K562 (cell line): ENCODE measurements around the gene TRPM6.

Experiments used
- FUS ChIP-seq: fragments of 200-400 bp; formaldehyde crosslinking; optimal IDR thresholded peaks from 2 replicates; pipeline ENCODE3; 2017; ENCODE audit warnings: low read depth, low read length
- RCOR1 ChIP-seq, 2 experiments: IDR thresholded peaks; 2 replicates each; pipeline ENCODE4 v1.6.1; 2012; ENCODE audit warnings: low read depth in 2 of 2, low read length in 2 of 2, borderline replicate concordance in 1 of 2, improper control_type of control experiment in 1 of 2
- TFAM ChIP-seq: fragments of 250-450 bp; sonication (Bioruptor Pico); conservative IDR thresholded peaks from 2 replicates; pipeline ENCODE4 v1.5.0; 2021; ENCODE audit warnings: mild to moderate bottlenecking, moderate library complexity
- TF ChIP-seq, protein P1 (sequence below), 2 experiments: fragments of 450-650 bp in 1 of 2; sonication (generic) in 1 of 2; formaldehyde crosslinking in 1 of 2; IDR thresholded peaks in 1 of 2; conservative IDR thresholded peaks in 1 of 2; 2 replicates each; pipeline versions ENCODE4 v1.6.1 to v1.8.1; 2016 to 2023; ENCODE audit warnings: mild to moderate bottlenecking in 2 of 2, moderate library complexity in 2 of 2, inconsistent platforms in 1 of 2, missing genetic modification reagents in 1 of 2

DNA sequence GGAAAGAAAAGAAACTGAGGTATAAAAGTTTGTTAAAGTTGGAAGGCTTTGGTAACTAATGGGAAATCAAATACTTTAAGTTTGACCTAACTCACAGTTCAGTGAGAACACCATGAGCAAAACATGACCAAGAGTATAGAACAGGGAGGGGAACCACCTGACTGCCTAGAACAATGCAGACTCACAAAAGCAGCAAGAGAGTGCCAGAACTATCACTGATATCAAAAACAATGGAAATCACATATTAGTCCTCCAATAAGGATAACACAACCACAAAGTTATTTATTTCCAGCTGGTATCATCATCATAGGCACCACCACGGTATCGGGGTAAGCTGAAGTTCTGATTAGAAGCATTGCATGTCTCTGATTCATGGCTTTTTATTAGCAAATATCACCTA lies 77.5 kb downstream of the TRPM6 start:
- TF ChIP-seq RCOR1 (IDR thresholded peaks at IDR 0.05; ENCODE audit: borderline replicate concordance in 1 of 2, low read depth in 2 of 2, low read length in 2 of 2) (no peak), FUS (no peak), TFAM (no peak)
- TF ChIP-seq, protein P1, sequence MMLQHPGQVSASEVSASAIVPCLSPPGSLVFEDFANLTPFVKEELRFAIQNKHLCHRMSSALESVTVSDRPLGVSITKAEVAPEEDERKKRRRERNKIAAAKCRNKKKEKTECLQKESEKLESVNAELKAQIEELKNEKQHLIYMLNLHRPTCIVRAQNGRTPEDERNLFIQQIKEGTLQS (IDR thresholded peaks at IDR 0.05), result no peak
- TF ChIP-seq, protein P1 (CRISPR knock-in tag; conservative IDR thresholded peaks at IDR 0.05), result no peak
